Lower leg skin (tissue), 4 donors: ENCODE data around the gene SMIM41. TPM values are rescaled to one million over a fixed set of nuclear protein-coding genes. Genes with fewer than 3 reads are reported as not detected.

Source experiments
- DNase-seq, 2 donors: peaks; one replicate each; pipeline ENCODE4 v3.0.0-alpha.2; 2019; ENCODE audit warnings: low spot score in 2 of 2
- H3K4me3 ChIP-seq: fragments of 200-600 bp; sonication (generic); 2 replicates; pipeline ENCODE4 v1.5.1; 2017; ENCODE audit warnings: mild to moderate bottlenecking, low read depth; ENCODE audit not compliant: poor library complexity, severe bottlenecking
- POLR2A ChIP-seq, 2 donors: fragments of 450-650 bp; IDR thresholded peaks; one replicate each; pipeline ENCODE4 v1.6.1; 2016 to 2017; ENCODE audit warnings: antibody characterized with exemption in 2 of 2, mild to moderate bottlenecking in 1 of 2, moderate library complexity in 1 of 2
- WGBS, 2 donors: methylation state at CpG; one replicate each; pipeline ENCODE4 v1.1.5; 2018; 5-methylcytosine and 5-hydroxymethylcytosine counted together
- intact Hi-C: fragments of 100-400 bp; cut with DNase I; formaldehyde crosslinking; loops from one replicate; pipeline ENCODE4 v1.15.0; 2023; ENCODE audit warnings: low total_unique reads
- total RNA-seq, 4 donors: library from RNA; depleted of rRNA; stranded (reverse); fragments of >200 nt; gene quantifications; one replicate each; pipeline ENCODE4 v1.1.0, GENCODE V29; 2016
- TF ChIP-seq, protein P1 (sequence below), 3 donors: fragments of 450-650 bp; IDR thresholded peaks; one replicate each; pipeline ENCODE4 v1.5.1; 2016; ENCODE audit warnings: antibody characterized with exemption in 3 of 3, mild to moderate bottlenecking in 3 of 3, moderate library complexity in 2 of 3

SMIM41 gene
- total RNA-seq, 4 donors from 2014 or later: 0.71 TPM; not detected in 3

DNA sequence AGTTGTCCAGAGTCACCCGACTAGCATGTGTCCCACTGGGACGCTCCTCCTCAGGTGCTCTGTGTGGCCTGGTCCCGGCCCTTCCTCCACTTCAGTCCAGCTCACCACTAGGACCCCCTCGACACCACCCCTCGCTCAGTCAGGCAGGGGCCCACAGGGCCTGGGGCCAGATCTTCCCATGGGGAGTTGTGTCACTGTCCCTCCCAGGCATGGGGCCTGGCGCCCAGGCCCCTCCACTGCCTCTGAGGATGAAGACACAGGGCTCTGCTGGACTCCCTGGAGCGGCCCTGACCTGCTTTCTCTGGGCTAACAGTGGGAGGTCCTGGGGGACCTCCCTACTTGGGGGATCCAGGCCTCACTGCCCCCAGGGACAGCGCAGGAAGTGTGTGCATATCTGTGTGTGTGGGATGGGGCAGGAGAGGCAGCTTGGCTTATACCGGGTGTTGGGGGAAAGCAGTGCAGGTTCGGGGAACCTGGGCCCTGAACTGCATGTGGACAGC is 68.5 kb downstream of the SMIM41 start:
- 43 to 48% methylated on average over 9 to 10 of the region's 10 CpGs for WGBS, 2 donors
- no peak for DNase-seq
- no peak overlapping the region for H3K4me3 ChIP-seq
- intact Hi-C loops: no loop called here
- no peak for TF ChIP-seq POLR2A (IDR thresholded peaks at IDR 0.05)
- TF ChIP-seq, protein P1, sequence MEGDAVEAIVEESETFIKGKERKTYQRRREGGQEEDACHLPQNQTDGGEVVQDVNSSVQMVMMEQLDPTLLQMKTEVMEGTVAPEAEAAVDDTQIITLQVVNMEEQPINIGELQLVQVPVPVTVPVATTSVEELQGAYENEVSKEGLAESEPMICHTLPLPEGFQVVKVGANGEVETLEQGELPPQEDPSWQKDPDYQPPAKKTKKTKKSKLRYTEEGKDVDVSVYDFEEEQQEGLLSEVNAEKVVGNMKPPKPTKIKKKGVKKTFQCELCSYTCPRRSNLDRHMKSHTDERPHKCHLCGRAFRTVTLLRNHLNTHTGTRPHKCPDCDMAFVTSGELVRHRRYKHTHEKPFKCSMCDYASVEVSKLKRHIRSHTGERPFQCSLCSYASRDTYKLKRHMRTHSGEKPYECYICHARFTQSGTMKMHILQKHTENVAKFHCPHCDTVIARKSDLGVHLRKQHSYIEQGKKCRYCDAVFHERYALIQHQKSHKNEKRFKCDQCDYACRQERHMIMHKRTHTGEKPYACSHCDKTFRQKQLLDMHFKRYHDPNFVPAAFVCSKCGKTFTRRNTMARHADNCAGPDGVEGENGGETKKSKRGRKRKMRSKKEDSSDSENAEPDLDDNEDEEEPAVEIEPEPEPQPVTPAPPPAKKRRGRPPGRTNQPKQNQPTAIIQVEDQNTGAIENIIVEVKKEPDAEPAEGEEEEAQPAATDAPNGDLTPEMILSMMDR (IDR thresholded peaks at IDR 0.05): no peak

DNA sequence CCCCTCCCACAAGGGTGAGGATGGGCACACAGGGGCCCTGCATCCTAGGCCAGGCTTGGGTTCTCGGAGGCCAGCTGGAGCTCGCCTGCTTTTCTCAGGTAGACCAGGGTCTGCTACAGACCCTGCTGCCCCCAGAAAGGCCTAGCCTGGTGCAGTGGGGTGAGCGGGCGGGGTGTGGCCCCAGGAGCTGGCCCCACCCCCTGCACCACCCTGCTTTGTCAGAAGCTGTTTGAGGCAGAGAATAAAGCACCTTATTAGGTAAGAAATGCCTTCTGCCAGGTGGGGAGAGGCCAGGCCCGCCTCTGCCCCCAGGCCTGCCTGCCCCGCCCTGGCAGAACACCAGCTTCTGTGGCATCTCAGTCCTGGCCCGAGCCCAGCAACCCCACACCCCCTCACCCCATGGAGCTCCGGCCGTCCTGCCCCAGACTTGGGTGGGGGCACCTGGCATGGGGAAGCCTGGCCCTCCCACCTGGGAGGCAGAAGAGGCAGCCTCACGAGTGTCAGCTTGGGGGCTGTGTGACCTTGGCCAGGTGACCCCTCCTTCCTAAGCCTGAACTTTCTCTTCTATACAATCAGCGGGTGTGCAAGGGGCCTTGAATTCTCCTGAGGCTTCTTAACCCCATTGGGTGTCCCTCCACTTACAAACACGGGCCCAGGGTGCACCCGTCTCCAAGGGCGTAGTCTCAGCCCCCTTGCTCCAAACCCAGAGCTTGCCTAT is 69.1 kb downstream of the SMIM41 start:
- DNase-seq: peak; percentile 78 to 95
- H3K4me3 ChIP-seq: no peak overlapping the region
- TF ChIP-seq, protein P1 (IDR thresholded peaks at IDR 0.05): no peak
- no peak for TF ChIP-seq POLR2A (IDR thresholded peaks at IDR 0.05)
- intact Hi-C loops: no loop called here
- 51 to 54% methylated on average over 9 to 14 of the region's 14 CpGs for WGBS, 2 donors

DNA sequence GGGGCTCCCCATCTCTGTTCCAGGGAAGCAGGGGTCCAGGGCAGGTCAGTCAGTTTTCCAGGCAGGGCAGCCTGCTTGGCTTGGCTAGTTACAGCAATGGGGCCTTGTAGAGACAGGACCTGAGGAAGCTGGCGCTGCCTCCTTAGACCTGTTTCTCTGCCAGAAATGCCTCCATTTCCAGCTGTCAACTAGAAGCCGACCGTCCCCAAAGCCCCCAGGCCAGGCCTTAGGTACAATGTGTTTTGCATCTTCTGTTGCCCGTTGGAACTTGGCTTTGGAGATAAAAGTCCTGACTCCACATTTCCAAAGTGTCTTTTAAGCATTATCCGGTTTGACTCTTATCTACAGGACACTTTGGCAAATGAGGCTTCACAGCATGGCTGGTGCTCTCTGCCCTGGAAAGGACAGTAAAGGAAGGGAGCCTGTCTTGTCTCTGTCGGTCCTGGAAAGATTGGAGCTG is 69.7 kb downstream of the SMIM41 start:
- DNase-seq: no peak
- WGBS, 2 donors: 30 to 34% methylated on average over 5 to 6 of the region's 6 CpGs
- no peak overlapping the region for H3K4me3 ChIP-seq
- intact Hi-C loops: no loop called here
- no peak for TF ChIP-seq POLR2A (IDR thresholded peaks at IDR 0.05)
- TF ChIP-seq, protein P1 (IDR thresholded peaks at IDR 0.05): no peak

DNA sequence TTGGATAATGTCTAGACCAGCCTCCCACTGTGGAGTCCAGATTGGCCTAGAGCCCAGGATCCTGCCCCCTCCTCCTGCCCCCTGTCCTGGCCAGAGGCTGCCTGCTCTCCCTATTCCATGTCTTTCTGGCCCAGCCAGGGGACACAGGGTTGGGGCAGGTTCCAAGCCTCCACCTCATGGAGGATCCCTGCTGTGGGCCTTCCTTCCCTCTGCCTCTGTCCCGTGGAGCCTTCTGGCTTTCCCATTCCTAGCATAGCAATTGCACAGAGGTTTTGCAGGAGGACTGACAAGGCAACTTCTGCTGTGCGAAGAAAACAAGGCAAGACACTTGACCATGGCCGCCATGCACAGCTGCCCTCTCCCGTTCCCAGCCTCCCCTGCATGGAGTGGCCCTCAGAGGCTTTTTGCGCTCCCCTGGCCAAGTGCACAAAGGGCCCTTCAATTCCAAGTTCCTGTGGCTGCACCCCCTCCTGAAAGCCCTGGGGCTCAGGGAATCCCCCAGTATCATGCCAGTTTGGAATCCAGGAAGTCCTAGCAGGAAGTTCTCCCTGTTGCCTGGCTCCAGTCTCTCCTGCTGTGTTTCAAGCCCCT is 70.2 kb downstream of the SMIM41 start:
- intact Hi-C loops: loop anchor here (5.0 kb wide), 1 partner anchor 223 kb away; no protein-coding TSS in a partner anchor
- 44 to 52% methylated on average over 5 of the region's 5 CpGs for WGBS, 2 donors
- DNase-seq: no peak
- no peak for TF ChIP-seq POLR2A (IDR thresholded peaks at IDR 0.05)
- TF ChIP-seq, protein P1 (IDR thresholded peaks at IDR 0.05): no peak
- no peak overlapping the region for H3K4me3 ChIP-seq

DNA sequence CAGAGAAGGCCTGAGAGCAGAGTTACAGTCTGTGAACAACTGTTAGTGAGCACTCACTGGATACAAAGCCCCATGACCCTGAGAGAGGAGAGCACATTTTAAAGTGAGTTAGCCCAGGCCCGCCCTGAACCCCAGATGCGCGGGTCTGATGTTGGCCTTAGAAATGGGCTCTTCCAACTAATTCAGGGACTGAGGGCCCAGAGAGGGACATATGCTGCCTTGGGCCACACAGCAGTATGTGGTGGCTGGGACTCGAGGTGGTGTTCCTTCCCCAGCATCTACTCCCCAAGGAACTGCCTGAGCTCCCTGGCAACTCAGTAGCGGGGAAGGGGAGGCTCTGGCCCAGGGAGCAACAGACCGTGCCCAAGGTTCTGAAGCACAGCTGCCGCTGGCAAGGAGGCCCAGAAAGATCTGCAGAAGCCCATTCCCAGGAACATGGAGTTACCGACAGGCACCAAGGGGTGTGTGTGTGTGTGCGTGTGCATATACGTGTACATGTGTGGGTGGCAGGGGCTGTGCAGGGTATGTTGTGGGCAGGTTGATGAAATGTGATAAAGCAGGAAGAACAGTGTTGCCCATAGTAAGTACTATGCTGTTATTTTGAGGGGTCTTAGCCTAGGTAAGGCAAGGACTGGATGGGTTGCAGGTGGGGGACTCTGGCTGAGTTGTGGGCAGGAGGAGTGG is 71.8 kb downstream of the SMIM41 start:
- no peak overlapping the region for H3K4me3 ChIP-seq
- 58 to 76% methylated on average over 8 to 10 of the region's 10 CpGs for WGBS, 2 donors
- TF ChIP-seq, protein P1 (IDR thresholded peaks at IDR 0.05): no peak
- no peak for TF ChIP-seq POLR2A (IDR thresholded peaks at IDR 0.05)
- intact Hi-C loops: loop anchor here (5.0 kb wide), 1 partner anchor 221 kb away; no protein-coding TSS in a partner anchor
- DNase-seq: no peak
